MCF 10A (cell line): ENCODE measurements around the gene ATP5F1C. TPM values are rescaled to one million over a fixed set of nuclear protein-coding genes. Genes with fewer than 3 reads are reported as not detected.
"Not testable (repeated sequence)": the region's sequence is repeated elsewhere in the genome, so short reads cannot be mapped to it uniquely, and the experiment has no call there.

Experiments
- Bru-seq: library from RNA; stranded (reverse); fragments of 400-500 nt; gene quantifications from one replicate; lab custom pipeline; 2021; lab: Mats Ljungman, UMichigan
- BruChase-seq, 2 experiments: library from RNA; stranded (reverse); fragments of 400-500 nt; gene quantifications; one replicate each; lab custom pipeline; 2021; lab: Mats Ljungman, UMichigan
- BruUV-seq: library from RNA; stranded (reverse); fragments of 400-500 nt; replicated peaks from 2 replicates; lab custom pipeline; 2021; lab: Mats Ljungman, UMichigan
- CTCF ChIA-PET: fragments of 300-600 bp; sonication (Branson Sonifier 250); formaldehyde crosslinking; extraction: SDS; loops from one replicate; lab custom pipeline; 2021; ENCODE audit warnings: antibody characterized with exemption, inconsistent platforms; lab: Yijun Ruan, JAX
- POLR2A ChIA-PET: fragments of 300-600, 350-650 bp; sonication (Branson Sonifier 250); formaldehyde crosslinking; extraction: SDS; loops from one replicate; lab custom pipeline; 2020; ENCODE audit warnings: antibody characterized with exemption, inconsistent platforms; lab: Yijun Ruan, JAX
- DNase-seq: peaks from one replicate; pipeline ENCODE4 v3.0.0-alpha.2; 2018; ENCODE audit not compliant: unreplicated experiment
- H3K27ac Mint-ChIP-seq: one replicate; pipeline ENCODE4 v1.8.0; 2022; ENCODE audit warnings: mild to moderate bottlenecking, low read depth, mixed read lengths; ENCODE audit not compliant: unreplicated experiment
- H3K27me3 Mint-ChIP-seq: one replicate; pipeline ENCODE4 v1.8.0; 2022; ENCODE audit warnings: mixed read lengths; ENCODE audit not compliant: insufficient read depth, unreplicated experiment
- H3K36me3 Mint-ChIP-seq: one replicate; pipeline ENCODE4 v1.8.0; 2022; ENCODE audit warnings: mild to moderate bottlenecking, moderate library complexity, mixed read lengths; ENCODE audit not compliant: insufficient read depth, unreplicated experiment
- H3K4me1 Mint-ChIP-seq: one replicate; pipeline ENCODE4 v1.8.0; 2022; ENCODE audit warnings: mixed read lengths; ENCODE audit not compliant: insufficient read depth, unreplicated experiment
- H3K4me3 Mint-ChIP-seq: one replicate; pipeline ENCODE4 v1.8.0; 2022; ENCODE audit warnings: mild to moderate bottlenecking, moderate library complexity, mixed read lengths; ENCODE audit not compliant: unreplicated experiment
- H3K9me3 Mint-ChIP-seq: one replicate; pipeline ENCODE4 v1.8.0; 2022; ENCODE audit warnings: mixed read lengths; ENCODE audit not compliant: unreplicated experiment
- CTCF ChIP-seq: fragments of 200-600 bp; IDR thresholded peaks from one replicate; pipeline ENCODE4 v1.8.0; 2022; ENCODE audit warnings: antibody characterized with exemption, mild to moderate bottlenecking; ENCODE audit not compliant: unreplicated experiment
- intact Hi-C: fragments of 100-400 bp; cut with micrococcal nuclease; formaldehyde crosslinking; loops from 2 replicates; pipeline ENCODE4 v1.14.1; 2022
- long read RNA-seq: library from polyadenylated mRNA; stranded (forward); transcript quantifications from one replicate; pipeline ENCODE4 v2.0.0, GENCODE V29; 2022
- total RNA-seq: library from RNA; stranded (reverse); gene quantifications from 2 replicates; pipeline ENCODE4 v1.2.3, GENCODE V29; 2022

ATP5F1C gene
- 268 and 281 TPM in 2 replicates for total RNA-seq
- percentile 92 among the genes with signal in this experiment for Bru-seq, nascent RNA
- BruChase-seq, experiment 1, labeled RNA remaining after a 6-hour chase, result percentile 92 among the genes with signal in this experiment
- BruChase-seq, experiment 2, labeled RNA remaining after a 2-hour chase, result percentile 94 among the genes with signal in this experiment
- long read RNA-seq, transcript ATP5F1C-209 (4 exons, 460 nt), result minor isoform, 19 of 396 reads
- long read RNA-seq, transcript ATP5F1C-210 (9 exons, 1,096 nt), result minor isoform, 11 of 396 reads
- long read RNA-seq, transcript ATP5F1C-202 (10 exons, 1,163 nt), result major isoform, 282 of 396 reads
- long read RNA-seq, transcript ATP5F1C-201 (9 exons, 1,078 nt), result minor isoform, 49 of 396 reads
- long read RNA-seq, partial matches to known transcripts, result 12 of 396 reads
- long read RNA-seq, other reads (novel, unspliced or antisense), result 23 of 396 reads

GRCh38 chr10:7787857-7788638 lies at the start of gene ATP5F1C, which contains the start of gene KIN:
Gene ATP5F1C (plus strand): TSS chr10:7788177. CDS start chr10:7788208, 31 bp downstream.
Gene KIN (minus strand): TSS chr10:7787993. CDS start chr10:7787933, 60 bp downstream.
- H3K36me3 Mint-ChIP-seq, result peaks cover 28% of the 10 kb centered on the region
- H3K27me3 Mint-ChIP-seq, result no peaks in the 10 kb centered on the region
- intact Hi-C loops, result loop anchor here (1.0 kb wide), 1 partner anchor 30 kb away; the partner anchor contains the start of gene TAF3
- H3K9me3 Mint-ChIP-seq, result no peaks in the 10 kb centered on the region
- peaks cover 43% of the 10 kb centered on the region for H3K4me1 Mint-ChIP-seq
- no peak within 1 kb of the TSS for H3K27ac Mint-ChIP-seq
- CTCF ChIA-PET, result interaction anchor here (0.7 to 1.4 kb wide), 4 partner anchors 29 to 329 kb away, joined by 3 to 11 read pairs (median 5); no protein-coding TSS in a partner anchor
- TF ChIP-seq CTCF, result no peak
- no TSS peak for BruUV-seq
- DNase-seq, result peak; percentile 97
- H3K4me3 Mint-ChIP-seq, result no peak within 1 kb of the TSS
- POLR2A ChIA-PET, result interaction anchor here (0.5 to 3.5 kb wide), 42 partner anchors 9 to 1837 kb away, joined by 3 to 129 read pairs (median 4); partner anchors contain the start of gene TAF3

GRCh38 chr10:7738536-7739407 lies 49.2 kb upstream of the ATP5F1C start:
- H3K27ac Mint-ChIP-seq, result no peak overlapping the region
- CTCF ChIA-PET, result interaction anchor here (0.6 to 1.1 kb wide), 2 partner anchors 52 to 792 kb away, joined by 3 to 4 read pairs; no protein-coding TSS in a partner anchor

DNA sequence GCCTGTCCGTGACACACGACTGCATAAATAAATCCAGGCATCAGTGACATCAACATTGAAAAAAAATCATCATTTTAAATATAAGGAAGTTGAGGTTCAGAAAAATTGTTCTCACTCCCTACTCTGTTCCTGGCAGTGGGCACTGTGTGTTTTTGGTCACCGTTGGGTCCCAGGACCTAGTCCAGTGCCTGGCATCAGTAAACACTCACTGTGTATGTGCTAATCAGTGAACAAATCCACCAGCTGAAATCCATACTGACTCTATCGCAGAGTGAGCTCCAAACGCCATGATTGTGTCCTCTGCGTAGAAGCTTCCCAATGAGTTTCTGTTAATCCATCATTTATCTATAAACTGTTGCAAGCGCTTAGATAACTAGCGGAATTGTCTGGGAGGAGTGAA lies 43.7 kb upstream of the ATP5F1C start:
- peaks cover 7% of the 10 kb centered on the region for H3K36me3 Mint-ChIP-seq
- no peaks in the 10 kb centered on the region for H3K4me1 Mint-ChIP-seq
- intact Hi-C loops, result no loop called here
- H3K27ac Mint-ChIP-seq, result no peak overlapping the region
- no peaks in the 10 kb centered on the region for H3K9me3 Mint-ChIP-seq
- no peaks in the 10 kb centered on the region for H3K27me3 Mint-ChIP-seq
- BruUV-seq, result no TSS peak
- POLR2A ChIA-PET, result no interaction called here
- CTCF ChIA-PET, result interaction anchor here (0.7 to 2.1 kb wide), 3 partner anchors 58 to 746 kb away, joined by 3 to 5 read pairs (median 3); no protein-coding TSS in a partner anchor
- TF ChIP-seq CTCF, result no peak
- H3K4me3 Mint-ChIP-seq, result no peak overlapping the region
- no peak for DNase-seq

More at GRCh38 chr10:7738536-7739407, 49.2 kb upstream of the ATP5F1C start:
- POLR2A ChIA-PET, result interaction anchor here (1.4 kb wide), 1 partner anchor 11 kb away, joined by 4 read pairs; no protein-coding TSS in a partner anchor
- intact Hi-C loops, result no loop called here
- no peak for DNase-seq
- H3K27me3 Mint-ChIP-seq, result no peaks in the 10 kb centered on the region
- TF ChIP-seq CTCF, result no peak
- H3K9me3 Mint-ChIP-seq, result no peaks in the 10 kb centered on the region
- no TSS peak for BruUV-seq
- H3K36me3 Mint-ChIP-seq, result no peaks in the 10 kb centered on the region
- no peaks in the 10 kb centered on the region for H3K4me1 Mint-ChIP-seq
- H3K4me3 Mint-ChIP-seq, result no peak overlapping the region

DNA sequence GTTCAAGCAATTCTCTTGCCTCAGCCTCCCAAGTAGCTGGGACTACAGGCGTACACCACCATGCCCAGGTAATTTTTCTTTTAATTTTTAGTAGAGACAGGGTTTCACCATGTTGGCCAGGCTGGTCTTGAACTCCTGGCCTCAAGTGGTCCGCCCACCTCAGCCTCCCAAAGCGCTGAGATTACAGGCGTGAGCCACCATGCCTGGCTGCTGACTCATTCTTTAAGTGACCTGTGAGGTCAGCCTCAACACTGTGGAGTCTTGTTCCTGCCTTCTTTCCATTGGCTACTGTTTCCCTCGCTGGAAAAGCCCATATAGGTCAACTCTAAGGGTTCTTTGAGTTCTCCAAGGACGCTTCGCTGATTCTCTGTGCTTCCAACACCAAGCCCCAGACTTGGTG lies 39.3 kb upstream of the ATP5F1C start:
- DNase-seq, POLR2A ChIA-PET, H3K27ac Mint-ChIP-seq, BruUV-seq, H3K27me3 Mint-ChIP-seq, H3K4me1 Mint-ChIP-seq, intact Hi-C loops, H3K9me3 Mint-ChIP-seq, H3K4me3 Mint-ChIP-seq: not testable (repeated sequence)
- CTCF ChIA-PET, result interaction anchor here (0.6 kb wide), 1 partner anchor 184 kb away, joined by 4 read pairs; no protein-coding TSS in a partner anchor
- peaks cover 37% of the 10 kb centered on the region for H3K36me3 Mint-ChIP-seq
